HepG2 (cell line): Measurements from ENCODE around the gene PANK2. TPM values are rescaled to one million over a fixed set of nuclear protein-coding genes. Genes with fewer than 3 reads are reported as not detected.

Source experiments
- ATAC-seq: fragments of 200-7000 bp; cut with Tn5 transposase; 3 replicates; pipeline ENCODE4 v1.9.1; 2020; ENCODE audit warnings: mild to moderate bottlenecking, moderate library complexity
- BruUV-seq: library from RNA; stranded (reverse); fragments of 400-500 nt; replicated peaks from 2 replicates; lab custom pipeline; 2021; lab: Mats Ljungman, UMichigan
- CTCF ChIA-PET: fragments of 300-600 bp; formaldehyde crosslinking; extraction: SDS; loops from one replicate; lab custom pipeline; 2021; ENCODE audit warnings: low total read pairs, inconsistent platforms, low intra/inter-chr PET ratio; lab: Yijun Ruan, JAX
- POLR2A ChIA-PET: fragments of 350-600 bp; sonication (Branson Sonifier 250); formaldehyde crosslinking; loops from one replicate; lab custom pipeline; 2020; ENCODE audit warnings: antibody characterized with exemption, inconsistent platforms; lab: Yijun Ruan, JAX
- DNase-seq: peaks from one replicate; pipeline ENCODE4 v3.0.0-alpha.2; 2015; ENCODE audit warnings: low spot score
- FAIRE-seq: peaks from 3 replicates; lab custom pipeline; 2011; peaks lifted over from hg19 to GRCh38; lab: Jason Lieb, UNC
- H2AFZ ChIP-seq: one replicate; pipeline ENCODE4 v1.6.1; 2011; ENCODE audit warnings: low read length, inconsistent platforms
- H3K27ac ChIP-seq: fragments of 300-600 bp; 3 replicates; pipeline ENCODE4 v1.8.0; 2011; ENCODE audit warnings: mixed run types, mild to moderate bottlenecking, mixed read lengths, low read length, inconsistent platforms; ENCODE audit not compliant: insufficient read depth; ENCODE audit errors: extremely low read length
- H3K27me3 ChIP-seq, 2 experiments: fragments of 200-600 bp in 1 of 2; 2 replicates in 1 of 2; 3 replicates in 1 of 2; pipeline versions ENCODE4 v1.6.0 to v1.8.0; 2011; ENCODE audit warnings: low read length in 2 of 2, mild to moderate bottlenecking in 2 of 2, moderate library complexity in 2 of 2, inconsistent platforms in 1 of 2; ENCODE audit not compliant: insufficient read depth in 2 of 2, control insufficient read depth in 1 of 2
- H3K36me3 ChIP-seq, 2 experiments: fragments of 200-600 bp in 1 of 2; replicated peaks in 1 of 2; 2 replicates in 1 of 2; 3 replicates in 1 of 2; pipeline versions ENCODE4 v1.5.1 to v1.8.0; 2011; ENCODE audit warnings: low read length in 2 of 2, inconsistent platforms in 1 of 2; ENCODE audit not compliant: insufficient read depth in 2 of 2, control insufficient read depth in 1 of 2
- H3K4me1 ChIP-seq: 2 replicates; pipeline ENCODE4 v1.5.1; 2012; ENCODE audit warnings: low read length, inconsistent platforms; ENCODE audit not compliant: insufficient read depth
- H3K4me2 ChIP-seq: 2 replicates; pipeline ENCODE4 v1.6.0; 2011; ENCODE audit warnings: low read depth, low read length, inconsistent platforms
- H3K4me3 ChIP-seq, 3 experiments: fragments of 200-600 bp in 1 of 3; sonication (generic), shearing (Covaris generic) in 1 of 3; replicated peaks in 1 of 3; 2 replicates each; pipeline ENCODE4 v1.5.1; 2011 to 2016; ENCODE audit warnings: low read length in 3 of 3, inconsistent platforms in 2 of 3, low read depth in 2 of 3, mild to moderate bottlenecking in 2 of 3, control low read depth in 1 of 3, mixed read lengths in 1 of 3; ENCODE audit not compliant: insufficient read depth in 1 of 3
- H3K79me2 ChIP-seq: one replicate; pipeline ENCODE4 v1.6.1; 2011; ENCODE audit warnings: low read length, inconsistent platforms; ENCODE audit not compliant: insufficient read depth
- H3K9ac ChIP-seq: 2 replicates; pipeline ENCODE4 v1.6.0; 2011; ENCODE audit warnings: mild to moderate bottlenecking, low read depth, low read length, inconsistent platforms; ENCODE audit not compliant: insufficient read depth
- H3K9me3 ChIP-seq: 2 replicates; pipeline ENCODE4 v1.5.1; 2012; ENCODE audit warnings: mild to moderate bottlenecking, low read length
- H4K20me1 ChIP-seq: 2 replicates; pipeline ENCODE4 v1.6.0; 2011; ENCODE audit warnings: inconsistent platforms, mild to moderate bottlenecking, low read length, moderate library complexity; ENCODE audit not compliant: insufficient read depth
- CEBPG ChIP-seq: IDR thresholded peaks from 2 replicates; pipeline ENCODE4 v1.6.1; 2016
- ETV6 ChIP-seq: sonication (generic); formaldehyde crosslinking; conservative IDR thresholded peaks from 2 replicates; pipeline ENCODE4 v1.4.0; 2020; ENCODE audit warnings: missing genetic modification reagents
- FOXA1 ChIP-seq, 2 experiments: fragments of 450-650 bp in 1 of 2; sonication (generic) in 1 of 2; formaldehyde crosslinking in 1 of 2; IDR thresholded peaks; 2 replicates each; pipeline versions ENCODE4 v1.4.0 to v1.6.1; 2016 to 2020; ENCODE audit warnings: missing genetic modification reagents in 1 of 2
- LCORL ChIP-seq, 2 experiments: fragments of 450-650 bp in 1 of 2; sonication (generic) in 1 of 2; formaldehyde crosslinking in 1 of 2; IDR thresholded peaks; 2 replicates each; pipeline versions ENCODE4 v1.5.0 to v1.6.1; 2017 to 2020; ENCODE audit warnings: antibody characterized with exemption in 1 of 2, missing genetic modification reagents in 1 of 2
- MIER2 ChIP-seq: IDR thresholded peaks from 2 replicates; pipeline ENCODE4 v1.6.1; 2016; ENCODE audit warnings: missing biosample characterization, missing genetic modification reagents
- PRDM15 ChIP-seq: sonication (generic); formaldehyde crosslinking; IDR thresholded peaks from 2 replicates; pipeline ENCODE4 v1.4.0; 2020; ENCODE audit warnings: missing genetic modification reagents
- RELA ChIP-seq: sonication (generic); formaldehyde crosslinking; IDR thresholded peaks from 2 replicates; pipeline ENCODE4 v1.4.0; 2020; ENCODE audit warnings: missing genetic modification reagents
- SALL1 ChIP-seq: sonication (generic); formaldehyde crosslinking; IDR thresholded peaks from 2 replicates; pipeline ENCODE4 v1.8.0; 2022; ENCODE audit warnings: mild to moderate bottlenecking, missing genetic modification reagents
- SKI ChIP-seq: fragments of 450-650 bp; IDR thresholded peaks from one replicate; pipeline ENCODE4 v1.6.1; 2018; ENCODE audit warnings: mild to moderate bottlenecking; ENCODE audit not compliant: partially characterized antibody
- THAP7 ChIP-seq: sonication (generic); formaldehyde crosslinking; IDR thresholded peaks from 2 replicates; pipeline ENCODE4 v1.8.1; 2023; ENCODE audit warnings: mild to moderate bottlenecking, missing genetic modification reagents
- ZBTB37 ChIP-seq: sonication (generic); formaldehyde crosslinking; IDR thresholded peaks from 2 replicates; pipeline ENCODE4 v1.4.0; 2020; ENCODE audit warnings: mild to moderate bottlenecking, missing genetic modification reagents
- ZFY ChIP-seq: sonication (generic); formaldehyde crosslinking; IDR thresholded peaks from 2 replicates; pipeline ENCODE4 v1.4.0; 2020; ENCODE audit warnings: missing genetic modification reagents
- ZNF350 ChIP-seq: sonication (generic); formaldehyde crosslinking; IDR thresholded peaks from 2 replicates; pipeline ENCODE4 v1.4.0; 2020; ENCODE audit warnings: mild to moderate bottlenecking, low read depth, missing genetic modification reagents, borderline replicate concordance
- ZNF775 ChIP-seq: sonication (generic); formaldehyde crosslinking; IDR thresholded peaks from 2 replicates; pipeline ENCODE4 v1.4.0; 2020; ENCODE audit warnings: missing genetic modification reagents, mild to moderate bottlenecking, moderate library complexity, borderline replicate concordance
- WGBS: methylation state at CpG from one replicate; pipeline ENCODE4 v1.1.6; 2017; ENCODE audit warnings: low lambda C conversion rate; 5-methylcytosine and 5-hydroxymethylcytosine counted together
- in situ Hi-C: cut with HindIII; loops from 2 replicates; pipeline ENCODE4 v1.10.0; 2017; ENCODE audit warnings: low pct_unique_long_range_greater_than_20kb; ENCODE audit not compliant: extremely low pct_ligation_motif_present
- intact Hi-C: fragments of 100-400 bp; cut with micrococcal nuclease; formaldehyde crosslinking; loops from one replicate; pipeline ENCODE4 v1.10.0; 2022; ENCODE audit not compliant: unreplicated experiment
- polyA plus RNA-seq, 8 experiments: library from polyadenylated mRNA; depleted of rRNA in 3 of 8; stranded (reverse) in 7 of 8; unstranded in 1 of 8; fragments of >200 nt; fragmentation: Illumina TruSeq in 4 of 8; extraction: Trizol in 4 of 8; gene quantifications; 2 replicates each; pipeline versions ENCODE4 v1.2.1 to v1.2.3, GENCODE V29; 2011 to 2016; ENCODE audit warnings: low read depth in 4 of 8, missing spikeins in 1 of 8, mixed read lengths in 1 of 8; ENCODE audit not compliant: insufficient read depth in 1 of 8
- total RNA-seq, 5 experiments: library from RNA; depleted of rRNA; stranded (reverse); fragments of >200 nt; fragmentation: Illumina TruSeq; extraction: Trizol; gene quantifications; 2 replicates each; pipeline ENCODE4 v1.2.3, GENCODE V29; 2016; ENCODE audit warnings: low read depth in 1 of 5

The PANK2 gene
- total and polyA plus RNA-seq, 2 of the 13 experiments (the other 11 are each of a cell fraction or from before 2014, with no cell fraction given): 39.2 to 123 TPM

GRCh38 chr20:3869839-3870634 is 19.1 kb upstream of the PANK2 start (continued):
- TF ChIP-seq MIER2 (CRISPR knock-in tag) (no peak), SALL1 (CRISPR knock-in tag) (0 out of 2 replicates have a peak, but pooled peaks have one; percentile 10), SKI (no peak), ZNF350 (CRISPR knock-in tag) (no peak), LCORL (IDR thresholded peaks at IDR 0.05) (no peak), LCORL (CRISPR knock-in tag; IDR thresholded peaks at IDR 0.05) (no peak), ZNF775 (CRISPR knock-in tag) (no peak), CEBPG (CRISPR knock-in tag) (no peak), ZBTB37 (CRISPR knock-in tag) (no peak)
- TF ChIP-seq, all 625 proteins: peak for 16

GRCh38 chr20:3871550-3872265 is 17.5 kb upstream of the PANK2 start:
- peak overlapping the region; percentile 39 for H3K27ac ChIP-seq
- H2AFZ ChIP-seq: no peak overlapping the region
- H4K20me1 ChIP-seq: no peaks in the 10 kb centered on the region
- intact Hi-C loops (no loop called here), in situ Hi-C loops (no loop called here)
- DNase-seq (peak; percentile 44), FAIRE-seq (peak; percentile 30), ATAC-seq (peak; percentile 50)
- ChIA-PET CTCF (no interaction called here), POLR2A (interaction anchor here (1.1 kb wide), 1 partner anchor 9 kb away, joined by 3 read pairs; no protein-coding TSS in a partner anchor)
- no peaks in the 10 kb centered on the region for H3K9me3 ChIP-seq
- peaks cover 7 to 22% of the 10 kb centered on the region in 2 experiments; a peak in 4 of 5 replicates for H3K36me3 ChIP-seq
- no peak overlapping the region for H3K4me2 ChIP-seq
- H3K9ac ChIP-seq: no peak overlapping the region
- no peak overlapping the region for H3K4me3 ChIP-seq
- H3K79me2 ChIP-seq: no peaks in the 10 kb centered on the region
- WGBS: 90% methylated on average over 4 of the region's 4 CpGs
- H3K27me3 ChIP-seq: no peaks in the 10 kb centered on the region
- TSS peak; percentile 1 for BruUV-seq
- H3K4me1 ChIP-seq: peaks cover 12% of the 10 kb centered on the region
- peak; percentile 69; the same call in 1 of the 2 replicates for TF ChIP-seq RELA (CRISPR knock-in tag)
- no peak for TF ChIP-seq THAP7 (CRISPR knock-in tag)
- peak; percentile 35; the same call in 1 of the 2 replicates for TF ChIP-seq ZFY (CRISPR knock-in tag)
- TF ChIP-seq ETV6 (CRISPR knock-in tag): no peak
- TF ChIP-seq FOXA1 (IDR thresholded peaks at IDR 0.05): no peak
- no peak for TF ChIP-seq FOXA1 (CRISPR knock-in tag; IDR thresholded peaks at IDR 0.05)
- peak; percentile 57; the same call in 1 of the 2 replicates for TF ChIP-seq PRDM15 (CRISPR knock-in tag)
